Measurements from ENCODE around the gene GPR63. TPM values are rescaled to one million over a fixed set of nuclear protein-coding genes. Genes with fewer than 3 reads are reported as not detected.
A peak's percentile ranks its signal among the peaks of the same experiment; 100 is the strongest.

GPR63 gene
- total and polyA plus RNA-seq, 2 donors (not counting 1 experiment from before 2014, with no cell fraction given), result 1.2 to 3.0 TPM

DNA sequence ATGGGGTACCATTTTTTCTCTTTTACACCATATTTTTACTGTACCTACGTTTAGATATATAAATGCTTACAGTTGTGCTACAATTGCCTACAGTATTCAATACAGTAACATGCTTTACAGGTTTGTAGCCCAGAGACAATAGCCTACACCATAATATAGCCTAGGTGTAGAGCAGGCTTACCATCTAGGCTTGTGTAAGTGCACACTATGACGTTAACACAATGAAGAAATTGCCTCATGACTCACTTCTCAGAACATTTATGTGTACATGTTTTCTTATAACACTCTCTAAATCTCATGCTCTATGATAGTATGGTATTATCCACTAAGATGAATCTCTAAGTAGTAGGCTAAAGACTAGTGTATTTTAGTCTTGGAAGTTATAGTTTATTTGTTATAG is 13.5 kb downstream of the GPR63 start:
- Histone ChIP-seq H3K79me2 (ENCODE audit: control insufficient read depth, insufficient read depth, low read length) (no peaks in the 10 kb centered on the region), H3K27me3 (ENCODE audit: control insufficient read depth, insufficient read depth, low read length) (no peaks in the 10 kb centered on the region), H3K4me1 (ENCODE audit: control insufficient read depth, extremely low read depth, insufficient read depth, low read length) (no peaks in the 10 kb centered on the region), H3K4me2 (ENCODE audit: extremely low read depth, insufficient read depth, low read length) (no peak overlapping the region), H3K4me3 (replicated peaks in 1 of 4; ENCODE audit: control extremely low read depth in 1 of 4, insufficient read depth in 1 of 4, low read depth in 3 of 4, low read length in 4 of 4) (no peak overlapping the region), H3K27ac (ENCODE audit: insufficient read depth, low read length) (no peak overlapping the region), H4K20me1 (ENCODE audit: control insufficient read depth, extremely low read depth, insufficient read depth, low read length) (no peaks in the 10 kb centered on the region), H3K9ac (ENCODE audit: insufficient read depth, low read length) (no peak overlapping the region), H2AFZ (ENCODE audit: low read length) (no peak overlapping the region), H3K36me3 (ENCODE audit: control insufficient read depth, insufficient read depth, low read length) (no peaks in the 10 kb centered on the region), H3K9me3 (ENCODE audit: control insufficient read depth, insufficient read depth, low read depth, low read length) (no peaks in the 10 kb centered on the region)
- DNase-seq (ENCODE audit: low read depth in 2 of 2), result peak in 1 of 2 donors; percentile 38
- TF ChIP-seq EZH2 (IDR thresholded peaks at IDR 0.05; ENCODE audit: low read length, missing control alignments), result no peak
- TF ChIP-seq, protein P1, sequence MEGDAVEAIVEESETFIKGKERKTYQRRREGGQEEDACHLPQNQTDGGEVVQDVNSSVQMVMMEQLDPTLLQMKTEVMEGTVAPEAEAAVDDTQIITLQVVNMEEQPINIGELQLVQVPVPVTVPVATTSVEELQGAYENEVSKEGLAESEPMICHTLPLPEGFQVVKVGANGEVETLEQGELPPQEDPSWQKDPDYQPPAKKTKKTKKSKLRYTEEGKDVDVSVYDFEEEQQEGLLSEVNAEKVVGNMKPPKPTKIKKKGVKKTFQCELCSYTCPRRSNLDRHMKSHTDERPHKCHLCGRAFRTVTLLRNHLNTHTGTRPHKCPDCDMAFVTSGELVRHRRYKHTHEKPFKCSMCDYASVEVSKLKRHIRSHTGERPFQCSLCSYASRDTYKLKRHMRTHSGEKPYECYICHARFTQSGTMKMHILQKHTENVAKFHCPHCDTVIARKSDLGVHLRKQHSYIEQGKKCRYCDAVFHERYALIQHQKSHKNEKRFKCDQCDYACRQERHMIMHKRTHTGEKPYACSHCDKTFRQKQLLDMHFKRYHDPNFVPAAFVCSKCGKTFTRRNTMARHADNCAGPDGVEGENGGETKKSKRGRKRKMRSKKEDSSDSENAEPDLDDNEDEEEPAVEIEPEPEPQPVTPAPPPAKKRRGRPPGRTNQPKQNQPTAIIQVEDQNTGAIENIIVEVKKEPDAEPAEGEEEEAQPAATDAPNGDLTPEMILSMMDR (conservative IDR thresholded peaks at IDR 0.05 in 1 of 2, IDR thresholded peaks at IDR 0.05 in 1 of 2; ENCODE audit: low read depth in 1 of 2, low read length in 2 of 2), result no peak

DNA sequence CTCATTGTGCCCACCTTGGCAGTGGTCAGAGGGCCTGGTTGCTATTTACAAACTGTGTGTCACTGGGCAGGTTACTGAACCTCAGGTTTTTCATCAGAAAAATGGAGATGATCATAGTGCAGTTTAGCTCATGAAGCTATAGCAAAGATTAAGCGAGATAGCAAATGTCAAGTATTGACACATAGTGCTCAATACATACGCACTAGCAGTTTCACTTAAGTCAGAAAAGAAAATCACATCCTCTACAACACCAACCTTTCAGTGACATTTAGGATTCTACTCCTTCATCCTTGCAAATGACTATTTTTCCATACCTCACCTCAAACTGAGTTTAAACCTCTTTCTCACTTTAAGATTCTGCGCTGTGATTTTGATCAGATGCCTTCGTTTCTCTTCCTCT is 16.2 kb downstream of the GPR63 start:
- Histone ChIP-seq H3K4me2 (ENCODE audit: extremely low read depth, insufficient read depth, low read length) (no peak overlapping the region), H3K79me2 (ENCODE audit: control insufficient read depth, insufficient read depth, low read length) (no peaks in the 10 kb centered on the region), H2AFZ (ENCODE audit: low read length) (no peak overlapping the region), H3K9ac (ENCODE audit: insufficient read depth, low read length) (no peak overlapping the region), H3K9me3 (ENCODE audit: control insufficient read depth, insufficient read depth, low read depth, low read length) (no peaks in the 10 kb centered on the region), H3K27ac (ENCODE audit: insufficient read depth, low read length) (no peak overlapping the region), H3K4me1 (ENCODE audit: control insufficient read depth, extremely low read depth, insufficient read depth, low read length) (no peaks in the 10 kb centered on the region), H3K36me3 (ENCODE audit: control insufficient read depth, insufficient read depth, low read length) (no peaks in the 10 kb centered on the region), H3K4me3 (replicated peaks in 1 of 4; ENCODE audit: control extremely low read depth in 1 of 4, insufficient read depth in 1 of 4, low read depth in 3 of 4, low read length in 4 of 4) (no peak overlapping the region), H4K20me1 (ENCODE audit: control insufficient read depth, extremely low read depth, insufficient read depth, low read length) (no peaks in the 10 kb centered on the region), H3K27me3 (ENCODE audit: control insufficient read depth, insufficient read depth, low read length) (no peaks in the 10 kb centered on the region)
- DNase-seq (ENCODE audit: low read depth in 2 of 2), result no peak
- TF ChIP-seq EZH2 (IDR thresholded peaks at IDR 0.05; ENCODE audit: low read length, missing control alignments), result no peak
- TF ChIP-seq, protein P1 (conservative IDR thresholded peaks at IDR 0.05 in 1 of 2, IDR thresholded peaks at IDR 0.05 in 1 of 2; ENCODE audit: low read depth in 1 of 2, low read length in 2 of 2), result no peak

DNA sequence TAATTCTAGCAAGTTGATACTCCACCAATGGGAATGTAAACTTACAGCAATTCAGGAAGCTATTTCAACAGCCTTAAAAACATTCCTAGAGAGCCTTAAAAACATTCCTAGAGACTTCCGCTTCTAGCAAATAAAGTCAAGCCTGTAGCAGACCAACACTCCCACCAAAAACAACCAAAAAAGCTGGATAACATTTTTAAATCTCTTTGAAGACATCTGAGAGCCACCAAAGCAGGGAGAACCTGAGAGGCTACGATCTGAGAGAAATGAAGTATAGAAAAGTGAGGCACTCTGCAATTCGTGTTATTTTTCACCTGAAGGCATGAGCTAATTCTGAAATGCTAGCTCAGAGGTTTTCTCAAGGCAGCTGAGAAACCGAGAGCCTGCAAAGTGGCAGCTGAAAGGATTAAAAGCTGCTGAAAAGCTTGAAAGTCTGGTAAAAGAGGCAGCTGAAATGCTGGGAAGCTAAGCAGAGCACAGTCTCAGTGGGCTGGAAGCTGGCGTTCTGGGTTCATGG is 20.9 kb downstream of the GPR63 start:
- TF ChIP-seq, protein P1 (conservative IDR thresholded peaks at IDR 0.05 in 1 of 2, IDR thresholded peaks at IDR 0.05 in 1 of 2; ENCODE audit: low read depth in 1 of 2, low read length in 2 of 2), result no peak
- no peak for TF ChIP-seq EZH2 (IDR thresholded peaks at IDR 0.05; ENCODE audit: low read length, missing control alignments)
- H4K20me1 ChIP-seq (ENCODE audit: control insufficient read depth, extremely low read depth, insufficient read depth, low read length), result no peaks in the 10 kb centered on the region
- H3K27ac ChIP-seq (ENCODE audit: insufficient read depth, low read length), result no peak overlapping the region
- peak overlapping the region; percentile 69 for H3K4me2 ChIP-seq (ENCODE audit: extremely low read depth, insufficient read depth, low read length)
- H3K4me3 ChIP-seq (replicated peaks in 1 of 4; ENCODE audit: control extremely low read depth in 1 of 4, insufficient read depth in 1 of 4, low read depth in 3 of 4, low read length in 4 of 4), result peak overlapping the region in 1 of 4 experiments; percentile 56
- H3K4me1 ChIP-seq (ENCODE audit: control insufficient read depth, extremely low read depth, insufficient read depth, low read length), result peaks cover 3% of the 10 kb centered on the region
- no peak overlapping the region for H3K9ac ChIP-seq (ENCODE audit: insufficient read depth, low read length)
- H3K9me3 ChIP-seq (ENCODE audit: control insufficient read depth, insufficient read depth, low read depth, low read length), result no peaks in the 10 kb centered on the region
- H3K79me2 ChIP-seq (ENCODE audit: control insufficient read depth, insufficient read depth, low read length), result no peaks in the 10 kb centered on the region
- H2AFZ ChIP-seq (ENCODE audit: low read length), result no peak overlapping the region
- peak; percentile 29 to 43 for DNase-seq (ENCODE audit: low read depth in 2 of 2)
- no peaks in the 10 kb centered on the region for H3K36me3 ChIP-seq (ENCODE audit: control insufficient read depth, insufficient read depth, low read length)
- H3K27me3 ChIP-seq (ENCODE audit: control insufficient read depth, insufficient read depth, low read length), result no peaks in the 10 kb centered on the region

Measured in fibroblast of lung (primary cell).